Fibroblast of the conjunctiva (primary cell): ENCODE measurements around the gene CACNA1C.

Experiments used
- DNase-seq: peaks from one replicate; pipeline ENCODE4 v3.0.0-alpha.2; 2010; ENCODE audit warnings: low read depth

The CACNA1C gene

GRCh38 chr12:2171672-2172426 is 119.1 kb downstream of the CACNA1C start:
- no peak for DNase-seq

- no peak for DNase-seq
Observed at GRCh38 chr12:2172491-2173214, 119.9 kb downstream of the CACNA1C start.

GRCh38 chr12:2173971-2174370 is 121.2 kb downstream of the CACNA1C start:
- no peak for DNase-seq

GRCh38 chr12:2177003-2177402 is 124.2 kb downstream of the CACNA1C start:
- no peak for DNase-seq

- DNase-seq = no peak
Observed at GRCh38 chr12:2177751-2178150, 125.0 kb downstream of the CACNA1C start.

- DNase-seq = no peak
Observed at GRCh38 chr12:2179058-2179457, 126.3 kb downstream of the CACNA1C start.

GRCh38 chr12:2179953-2180736 is 127.4 kb downstream of the CACNA1C start:
- DNase-seq = peak; percentile 91

- DNase-seq = no peak
Observed at GRCh38 chr12:2180737-2181082, 127.9 kb downstream of the CACNA1C start.

GRCh38 chr12:2183556-2184541 is 131.1 kb downstream of the CACNA1C start:
- DNase-seq = peak; percentile 67

- DNase-seq = no peak
Observed at GRCh38 chr12:2185751-2186341, 133.1 kb downstream of the CACNA1C start.

- DNase-seq = no peak
Observed at GRCh38 chr12:2187195-2187945, 134.6 kb downstream of the CACNA1C start.

GRCh38 chr12:2190085-2190484 is 137.3 kb downstream of the CACNA1C start:
- no peak for DNase-seq

GRCh38 chr12:2190896-2191533 is 138.2 kb downstream of the CACNA1C start:
- no peak for DNase-seq

GRCh38 chr12:2191534-2192153 is 138.9 kb downstream of the CACNA1C start:
- DNase-seq = no peak

GRCh38 chr12:2192231-2192630 is 139.4 kb downstream of the CACNA1C start:
- no peak for DNase-seq

- no peak for DNase-seq
Observed at GRCh38 chr12:2194060-2194459, 141.3 kb downstream of the CACNA1C start.

GRCh38 chr12:2194571-2194970 is 141.8 kb downstream of the CACNA1C start:
- DNase-seq = no peak

- DNase-seq = no peak
Observed at GRCh38 chr12:2195085-2195484, 142.3 kb downstream of the CACNA1C start.

GRCh38 chr12:2198005-2198501 is 145.3 kb downstream of the CACNA1C start:
- peak; percentile 27 for DNase-seq
